ENCODE data around the gene TNXB.

TNXB gene

DNA sequence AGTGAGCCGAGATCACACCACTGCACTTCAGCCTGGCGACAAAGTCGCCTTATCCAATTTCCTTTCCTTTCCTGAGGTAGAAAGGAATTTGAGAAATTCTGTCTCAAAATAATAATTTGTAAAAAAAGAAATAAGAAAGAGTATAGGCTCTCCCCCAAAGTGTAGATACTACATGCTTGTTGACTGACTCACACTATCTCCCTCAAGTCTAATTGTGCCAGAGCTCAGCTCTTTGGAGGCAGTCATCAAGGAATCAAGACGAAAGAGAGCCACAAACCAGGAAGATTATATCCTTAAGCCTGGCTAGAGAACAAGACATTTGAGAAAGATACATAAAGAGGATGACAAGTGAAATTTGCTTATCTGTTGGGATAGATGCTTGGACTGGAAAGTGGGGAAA is 24.6 kb upstream of the TNXB start:
- TF ChIP-seq, protein P1, sequence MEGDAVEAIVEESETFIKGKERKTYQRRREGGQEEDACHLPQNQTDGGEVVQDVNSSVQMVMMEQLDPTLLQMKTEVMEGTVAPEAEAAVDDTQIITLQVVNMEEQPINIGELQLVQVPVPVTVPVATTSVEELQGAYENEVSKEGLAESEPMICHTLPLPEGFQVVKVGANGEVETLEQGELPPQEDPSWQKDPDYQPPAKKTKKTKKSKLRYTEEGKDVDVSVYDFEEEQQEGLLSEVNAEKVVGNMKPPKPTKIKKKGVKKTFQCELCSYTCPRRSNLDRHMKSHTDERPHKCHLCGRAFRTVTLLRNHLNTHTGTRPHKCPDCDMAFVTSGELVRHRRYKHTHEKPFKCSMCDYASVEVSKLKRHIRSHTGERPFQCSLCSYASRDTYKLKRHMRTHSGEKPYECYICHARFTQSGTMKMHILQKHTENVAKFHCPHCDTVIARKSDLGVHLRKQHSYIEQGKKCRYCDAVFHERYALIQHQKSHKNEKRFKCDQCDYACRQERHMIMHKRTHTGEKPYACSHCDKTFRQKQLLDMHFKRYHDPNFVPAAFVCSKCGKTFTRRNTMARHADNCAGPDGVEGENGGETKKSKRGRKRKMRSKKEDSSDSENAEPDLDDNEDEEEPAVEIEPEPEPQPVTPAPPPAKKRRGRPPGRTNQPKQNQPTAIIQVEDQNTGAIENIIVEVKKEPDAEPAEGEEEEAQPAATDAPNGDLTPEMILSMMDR (IDR thresholded peaks at IDR 0.05; ENCODE audit: low read length, missing control alignments): no peak
- DNase-seq (ENCODE audit: low read depth): no peak
- H3K4me3 ChIP-seq (replicated peaks; ENCODE audit: low read depth, low read length): no peak overlapping the region

- TF ChIP-seq, protein P1 (IDR thresholded peaks at IDR 0.05; ENCODE audit: low read length, missing control alignments): no peak
- no peak for DNase-seq (ENCODE audit: low read depth)
- H3K4me3 ChIP-seq (replicated peaks; ENCODE audit: low read depth, low read length): no peak overlapping the region
These were observed 23.0 kb upstream of the TNXB start for GRCh38 chr6:32132110-32132509.

- TF ChIP-seq, protein P1 (IDR thresholded peaks at IDR 0.05; ENCODE audit: low read length, missing control alignments): no peak
- DNase-seq (ENCODE audit: low read depth): no peak
- H3K4me3 ChIP-seq (replicated peaks; ENCODE audit: low read depth, low read length): no peak overlapping the region
These were observed 22.4 kb upstream of the TNXB start for GRCh38 chr6:32131439-32131948.

DNA sequence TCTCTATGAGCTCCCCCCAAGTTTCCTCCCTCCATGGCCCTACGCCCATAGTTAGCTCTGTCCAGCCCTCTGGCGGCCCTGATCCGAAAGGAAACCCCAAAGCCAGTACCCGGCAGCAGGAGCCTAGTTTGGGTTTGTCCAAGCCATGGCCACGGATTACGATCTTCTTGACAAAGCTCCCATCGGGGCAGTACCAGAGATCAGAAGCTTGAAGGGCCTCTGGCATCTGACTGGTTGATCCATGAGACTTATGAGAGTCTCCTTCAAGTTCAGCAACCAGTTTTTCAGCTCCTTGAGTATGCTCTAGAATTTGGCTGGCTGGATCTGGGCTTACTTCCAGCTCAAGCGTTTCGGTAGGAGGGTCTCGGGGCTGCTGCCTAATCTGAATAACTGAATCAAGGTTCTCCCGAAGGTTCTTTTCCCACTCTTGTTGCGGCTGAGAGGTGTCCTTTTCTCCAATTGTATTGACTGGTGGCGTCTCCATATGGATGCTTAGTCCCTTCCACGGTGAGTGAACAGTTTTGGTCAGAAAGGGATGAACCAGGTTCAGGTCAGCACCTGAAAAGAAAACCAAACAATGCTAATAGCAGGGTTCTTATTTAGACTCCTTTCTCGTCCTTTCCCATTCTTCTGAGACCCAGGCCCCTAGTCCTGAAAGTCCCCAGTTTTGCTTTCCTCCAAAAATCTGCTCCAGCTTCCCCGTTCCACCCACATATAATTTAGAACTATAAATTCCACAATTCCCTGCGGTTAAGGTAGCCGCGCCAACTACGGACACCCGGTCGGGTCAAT is 20.4 kb upstream of the TNXB start:
- TF ChIP-seq, protein P1 (IDR thresholded peaks at IDR 0.05; ENCODE audit: low read length, missing control alignments): no peak
- DNase-seq (ENCODE audit: low read depth): no peak

DNA sequence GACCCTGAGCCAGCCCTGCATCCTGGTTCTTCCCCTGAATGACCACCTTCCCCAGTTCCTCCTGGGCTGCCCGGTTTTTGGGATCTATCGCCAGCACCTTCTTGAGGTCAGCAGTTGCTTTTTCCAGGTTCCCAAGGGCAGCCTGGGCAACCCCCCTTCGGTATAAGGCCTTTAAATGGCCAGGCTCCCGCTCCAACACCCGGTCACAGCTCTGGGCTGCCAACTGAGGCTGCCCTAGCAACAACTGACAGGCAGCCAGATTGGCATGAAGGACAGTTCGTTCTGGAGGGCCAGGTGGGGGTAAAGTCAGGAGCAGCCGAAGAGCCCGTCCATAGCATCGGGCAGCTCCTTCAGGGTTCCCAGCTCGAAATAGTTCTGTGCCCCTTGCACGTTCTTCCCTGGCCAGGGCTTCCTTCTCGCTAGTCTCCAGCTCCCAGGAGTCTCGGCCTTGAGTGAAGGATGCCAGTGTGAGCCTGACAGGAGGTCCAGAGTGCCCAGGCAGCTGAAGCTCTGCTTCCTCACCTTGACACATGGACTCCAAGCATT is 19.7 kb upstream of the TNXB start:
- H3K4me3 ChIP-seq (replicated peaks; ENCODE audit: low read depth, low read length): peak overlapping the region; percentile 77
- TF ChIP-seq, protein P1 (IDR thresholded peaks at IDR 0.05; ENCODE audit: low read length, missing control alignments): no peak
- DNase-seq (ENCODE audit: low read depth): no peak

More for the DNA sequence above, 20.4 kb upstream of the TNXB start:
- H3K4me3 ChIP-seq (replicated peaks; ENCODE audit: low read depth, low read length): peak overlapping the region; percentile 77

DNA sequence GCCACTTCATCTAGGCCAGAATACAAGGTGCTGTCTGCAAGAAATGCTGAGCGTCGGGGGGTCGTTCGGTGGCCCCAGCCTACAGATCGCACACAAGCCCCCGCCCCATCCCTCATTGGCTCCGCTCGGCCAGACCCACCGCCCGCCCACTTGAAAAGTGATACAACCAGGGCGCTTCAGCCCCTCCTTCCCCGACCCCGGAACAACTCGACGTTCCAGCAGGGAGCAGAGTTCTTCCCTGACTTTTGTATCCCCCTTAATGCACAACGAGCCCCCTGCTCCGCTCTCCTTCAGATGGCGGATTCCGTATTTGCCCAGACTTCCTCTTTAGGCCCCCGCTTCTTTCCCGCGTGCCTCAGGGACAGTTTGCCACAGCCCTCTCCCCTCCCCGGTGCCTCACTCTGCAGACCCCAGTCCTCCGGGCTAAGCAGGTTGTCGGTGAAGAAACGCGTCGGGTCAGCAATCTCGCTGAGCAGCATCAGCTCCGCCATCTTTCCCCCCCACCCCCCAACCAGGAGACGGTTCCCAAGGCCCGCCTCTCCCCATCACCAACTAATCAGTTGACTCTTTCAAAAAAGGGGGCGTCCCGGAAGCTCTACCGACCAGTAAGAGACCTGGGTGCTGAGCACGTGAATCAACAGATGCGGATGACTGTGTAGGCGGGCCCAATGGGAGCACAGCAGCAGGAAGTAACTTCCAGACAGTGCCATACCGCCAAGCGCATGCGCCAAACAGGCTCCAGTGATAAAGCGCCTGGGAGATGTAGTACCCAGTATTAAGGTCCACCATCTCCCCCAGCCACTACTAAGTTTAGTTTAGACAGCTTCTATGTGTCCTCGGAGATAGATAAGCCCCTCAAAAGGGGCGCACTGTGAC is 18.8 kb upstream of the TNXB start, which contains the start of gene ATF6B:
Gene ATF6B, minus strand, starts transcription at position 530 of the 876 bp plus-strand sequence. Its CDS starts 39 bp downstream, at position 491.
- TF ChIP-seq, protein P1 (IDR thresholded peaks at IDR 0.05; ENCODE audit: low read length, missing control alignments): no peak
- DNase-seq (ENCODE audit: low read depth): peak; percentile 100

More for the DNA sequence above, 18.8 kb upstream of the TNXB start, which contains the start of gene ATF6B:
- H3K4me3 ChIP-seq (replicated peaks; ENCODE audit: low read depth, low read length): peak within 1 kb of the TSS; percentile 100

Measured in fibroblast of pulmonary artery (primary cell).